ENCODE results near the gene GAK.

Gene GAK

DNA sequence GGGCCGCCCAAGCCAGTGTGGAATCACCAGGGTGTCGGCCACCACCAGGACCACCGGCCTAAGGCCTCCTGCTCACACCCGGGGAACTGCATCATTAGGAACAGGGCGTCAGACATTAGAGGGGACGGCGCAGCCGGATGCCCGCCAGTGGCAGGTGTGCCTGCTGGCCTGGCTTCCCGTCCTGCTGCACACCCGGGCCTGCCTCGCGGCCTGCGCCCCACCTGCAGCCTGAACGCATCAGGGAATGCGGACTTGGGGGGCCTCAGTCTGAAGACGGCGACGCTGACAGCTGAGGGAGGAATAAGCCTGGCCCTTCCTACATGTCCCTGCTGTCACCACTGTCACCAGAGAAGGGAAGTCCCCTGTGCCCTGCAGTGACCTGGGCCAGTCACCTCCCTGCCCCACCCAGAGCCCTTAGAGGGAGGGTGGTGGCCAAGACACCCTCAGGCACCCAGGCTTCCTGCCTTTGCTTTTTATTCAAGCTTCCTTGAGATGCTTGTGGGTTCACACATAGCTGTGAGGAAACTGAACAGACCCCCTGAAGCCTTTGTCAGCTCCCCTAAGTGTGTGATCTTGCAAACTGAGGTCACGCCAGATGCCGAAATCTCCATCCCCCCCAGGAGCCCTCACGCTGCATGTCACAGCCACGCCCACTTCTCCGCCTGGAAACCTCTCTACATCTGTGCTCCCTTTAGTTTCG lies 38.1 kb upstream of the GAK start:
- H3K9me3 ChIP-seq (ENCODE audit: control insufficient read depth in 1 of 2, low read length in 2 of 2) = no peaks in the 10 kb centered on the region
- H3K27ac ChIP-seq (ENCODE audit: low read depth, low read length) = no peak overlapping the region
- peak overlapping the region; percentile 26 to 41 for H3K9ac ChIP-seq (ENCODE audit: low read depth in 1 of 2, low read length in 2 of 2)
- H3K36me3 ChIP-seq (ENCODE audit: control insufficient read depth in 1 of 2, insufficient read depth in 2 of 2, low read length in 2 of 2) = peaks cover 0 to 19% of the 10 kb centered on the region in 2 donors
- H3K4me1 ChIP-seq (ENCODE audit: control insufficient read depth in 1 of 2, insufficient read depth in 2 of 2, low read length in 2 of 2) = peaks cover 18 to 30% of the 10 kb centered on the region in 2 donors
- no peaks in the 10 kb centered on the region for H3K27me3 ChIP-seq (ENCODE audit: control insufficient read depth in 1 of 2, insufficient read depth in 2 of 2, low read length in 2 of 2)
- H3K4me3 ChIP-seq (ENCODE audit: low read depth in 1 of 2, low read length in 2 of 2) = peak overlapping the region in 1 of 2 donors; percentile 57

DNA sequence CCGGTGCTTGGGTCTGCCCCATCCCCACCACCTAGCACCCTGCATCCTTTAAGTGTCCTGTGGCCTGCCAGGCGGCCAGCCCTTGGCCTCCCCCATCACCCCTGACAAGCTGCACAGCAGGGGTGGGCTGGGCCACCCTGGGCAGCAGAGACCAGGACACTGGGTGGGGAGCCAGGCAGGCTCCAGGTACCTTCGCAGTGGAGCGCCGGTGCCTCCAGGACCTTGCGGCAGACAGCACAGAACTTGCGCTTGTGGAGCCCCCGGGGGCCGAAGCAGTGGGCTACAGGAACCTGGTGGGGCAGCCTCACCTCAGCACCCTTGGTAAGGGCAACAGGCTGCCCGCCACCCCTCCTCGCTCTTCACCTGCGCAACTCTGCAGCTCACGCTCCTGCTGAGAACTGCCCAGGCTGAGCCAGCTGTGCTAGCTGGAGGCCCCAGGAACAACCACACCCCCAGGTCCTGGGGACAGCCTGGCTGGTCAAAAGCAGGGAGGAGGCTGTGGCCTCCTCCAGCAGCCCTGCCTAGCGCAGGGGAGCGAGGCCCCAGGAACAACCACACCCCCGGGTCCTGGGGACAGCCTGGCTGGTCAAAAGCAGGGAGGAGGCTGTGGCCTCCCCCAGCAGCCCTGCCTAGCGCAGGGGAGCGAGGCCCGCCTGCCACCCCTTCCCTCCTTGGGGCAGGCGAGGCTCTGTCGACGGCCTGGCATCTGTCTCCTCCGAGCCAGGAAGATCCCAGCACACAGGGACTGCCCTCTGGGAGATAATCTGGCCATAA lies 36.7 kb upstream of the GAK start:
- Histone ChIP-seq H3K4me3 (ENCODE audit: low read depth in 1 of 2, low read length in 2 of 2) (no peak overlapping the region), H3K4me1 (ENCODE audit: control insufficient read depth in 1 of 2, insufficient read depth in 2 of 2, low read length in 2 of 2) (peaks cover 18 to 30% of the 10 kb centered on the region in 2 donors), H3K27me3 (ENCODE audit: control insufficient read depth in 1 of 2, insufficient read depth in 2 of 2, low read length in 2 of 2) (no peaks in the 10 kb centered on the region), H3K27ac (ENCODE audit: low read depth, low read length) (no peak overlapping the region), H3K36me3 (ENCODE audit: control insufficient read depth in 1 of 2, insufficient read depth in 2 of 2, low read length in 2 of 2) (peaks cover 5 to 32% of the 10 kb centered on the region in 2 donors), H3K9me3 (ENCODE audit: control insufficient read depth in 1 of 2, low read length in 2 of 2) (no peaks in the 10 kb centered on the region), H3K9ac (ENCODE audit: low read depth in 1 of 2, low read length in 2 of 2) (no peak overlapping the region)

DNA sequence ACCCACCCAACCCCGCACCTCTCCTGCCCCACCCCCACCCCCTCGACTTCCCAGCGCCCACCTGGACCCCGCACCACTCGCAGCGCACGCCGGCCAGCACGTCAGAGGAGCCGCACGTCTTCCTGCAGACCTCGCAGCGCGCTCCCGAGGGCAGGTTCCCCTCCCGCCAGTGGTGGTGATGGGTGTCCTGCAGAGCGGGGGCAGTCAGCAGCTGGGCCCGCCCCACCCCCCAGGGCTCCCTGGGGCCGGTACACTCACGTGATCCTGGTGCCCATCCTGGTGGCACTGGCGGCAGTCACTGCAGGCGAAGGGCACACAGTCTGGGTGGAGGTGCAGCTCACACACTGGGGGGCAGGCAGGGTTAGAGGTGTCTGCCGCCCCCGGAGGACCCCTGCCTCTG lies 36.1 kb upstream of the GAK start:
- Histone ChIP-seq H3K9ac (ENCODE audit: low read depth in 1 of 2, low read length in 2 of 2) (no peak overlapping the region), H3K36me3 (ENCODE audit: control insufficient read depth in 1 of 2, insufficient read depth in 2 of 2, low read length in 2 of 2) (peaks cover 5 to 38% of the 10 kb centered on the region in 2 donors), H3K27me3 (ENCODE audit: control insufficient read depth in 1 of 2, insufficient read depth in 2 of 2, low read length in 2 of 2) (no peaks in the 10 kb centered on the region), H3K4me3 (ENCODE audit: low read depth in 1 of 2, low read length in 2 of 2) (no peak overlapping the region), H3K27ac (ENCODE audit: low read depth, low read length) (no peak overlapping the region), H3K4me1 (ENCODE audit: control insufficient read depth in 1 of 2, insufficient read depth in 2 of 2, low read length in 2 of 2) (peaks cover 18 to 30% of the 10 kb centered on the region in 2 donors), H3K9me3 (ENCODE audit: control insufficient read depth in 1 of 2, low read length in 2 of 2) (no peaks in the 10 kb centered on the region)

DNA sequence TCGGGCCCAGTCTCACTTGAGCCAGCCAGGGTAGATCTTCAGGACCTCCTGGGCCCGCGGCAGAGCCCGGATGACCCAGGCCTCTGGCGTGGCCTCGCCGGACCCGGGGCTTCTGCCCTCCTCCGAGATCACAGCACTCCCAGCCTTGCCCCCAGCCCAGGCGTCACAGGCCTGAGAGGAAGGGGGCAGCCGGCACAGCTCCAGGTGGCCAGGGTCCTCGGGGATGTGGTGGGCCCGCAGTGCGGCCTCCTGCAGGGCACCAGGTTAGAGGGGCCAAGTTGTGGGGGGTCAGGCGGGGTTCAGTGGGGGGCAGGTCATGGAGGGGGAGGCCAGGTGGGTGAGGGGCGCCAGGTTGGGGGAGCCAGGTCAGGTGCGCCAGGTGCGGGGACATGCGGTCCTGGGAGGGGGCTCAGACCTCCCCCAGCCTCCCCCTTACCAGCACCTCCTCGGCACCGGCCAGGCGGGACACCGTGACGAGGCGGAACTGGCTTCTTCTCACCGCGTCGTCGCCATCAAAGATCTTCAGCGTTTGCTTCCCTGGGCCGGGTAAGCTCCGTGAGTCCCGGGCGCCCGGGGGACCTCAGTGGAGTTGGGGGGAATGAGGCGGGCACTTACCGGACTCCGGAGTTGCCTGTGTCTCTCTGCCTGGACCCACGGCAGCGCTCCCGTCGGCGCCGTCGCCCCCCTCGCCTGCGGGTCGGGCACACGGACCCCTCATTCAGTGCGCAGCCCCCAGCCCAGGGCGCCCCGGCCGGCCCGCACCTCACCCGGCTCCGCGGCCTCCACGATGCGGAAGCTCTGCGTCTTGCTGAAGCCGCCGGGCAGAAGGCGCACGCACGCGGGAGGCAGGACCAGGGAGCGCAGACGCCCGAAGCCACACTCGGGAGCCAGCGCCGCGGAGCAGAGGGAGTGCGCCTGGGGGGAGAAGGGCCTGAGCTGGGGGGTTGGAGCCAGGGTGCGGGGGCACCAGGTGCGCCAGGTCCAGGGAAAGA lies 35.3 kb upstream of the GAK start:
- no peaks in the 10 kb centered on the region for H3K27me3 ChIP-seq (ENCODE audit: control insufficient read depth in 1 of 2, insufficient read depth in 2 of 2, low read length in 2 of 2)
- H3K9me3 ChIP-seq (ENCODE audit: control insufficient read depth in 1 of 2, low read length in 2 of 2) = no peaks in the 10 kb centered on the region
- peaks cover 18 to 26% of the 10 kb centered on the region in 2 donors for H3K4me1 ChIP-seq (ENCODE audit: control insufficient read depth in 1 of 2, insufficient read depth in 2 of 2, low read length in 2 of 2)
- no peak overlapping the region for H3K27ac ChIP-seq (ENCODE audit: low read depth, low read length)
- no peak overlapping the region for H3K9ac ChIP-seq (ENCODE audit: low read depth in 1 of 2, low read length in 2 of 2)
- peaks cover 5 to 46% of the 10 kb centered on the region in 2 donors for H3K36me3 ChIP-seq (ENCODE audit: control insufficient read depth in 1 of 2, insufficient read depth in 2 of 2, low read length in 2 of 2)
- no peak overlapping the region for H3K4me3 ChIP-seq (ENCODE audit: low read depth in 1 of 2, low read length in 2 of 2)

DNA sequence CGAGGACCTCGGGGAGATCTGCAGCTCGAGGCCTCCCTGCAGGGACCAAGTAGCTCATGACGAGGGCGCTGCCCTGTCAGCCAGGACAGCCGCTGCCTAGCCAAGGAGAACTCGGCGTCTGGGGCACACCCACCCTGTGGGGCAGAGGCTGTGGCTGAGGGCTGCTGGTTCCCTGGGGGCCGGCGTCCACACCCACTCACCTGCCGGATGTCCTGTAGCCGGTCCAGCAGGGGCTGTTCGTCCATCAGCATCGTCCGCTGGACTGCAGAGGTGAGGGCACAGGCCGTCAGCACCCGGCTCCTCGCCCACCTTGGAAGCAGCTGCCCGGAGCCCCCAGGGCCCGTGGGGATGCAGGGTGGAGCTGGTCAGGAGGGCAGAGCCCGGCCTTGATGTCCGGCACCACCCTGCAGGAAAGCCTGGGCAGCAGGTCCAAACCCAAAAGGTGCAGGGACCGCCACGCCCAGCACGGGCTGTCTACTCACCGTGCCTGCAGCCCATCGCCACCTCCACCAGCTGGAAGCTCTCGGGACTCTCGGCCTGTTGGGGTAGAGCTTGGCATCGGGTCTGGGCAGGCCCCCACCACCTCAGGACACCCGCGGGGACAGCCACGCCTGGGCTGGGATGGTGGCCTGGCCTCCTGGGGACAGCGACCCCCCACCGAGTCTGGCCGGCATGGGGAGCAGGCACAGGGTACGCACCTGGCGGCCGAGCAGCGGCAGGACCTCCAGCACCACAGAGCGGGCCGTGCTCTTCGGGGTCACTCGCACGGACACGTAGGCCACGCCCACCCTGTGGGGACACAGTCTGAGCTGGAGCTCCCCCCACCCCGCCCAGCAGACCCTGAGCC lies 34.4 kb upstream of the GAK start:
- H3K9ac ChIP-seq (ENCODE audit: low read depth in 1 of 2, low read length in 2 of 2) = no peak overlapping the region
- no peak overlapping the region for H3K27ac ChIP-seq (ENCODE audit: low read depth, low read length)
- H3K4me3 ChIP-seq (ENCODE audit: low read depth in 1 of 2, low read length in 2 of 2) = no peak overlapping the region
- peaks cover 10 to 17% of the 10 kb centered on the region in 2 donors for H3K4me1 ChIP-seq (ENCODE audit: control insufficient read depth in 1 of 2, insufficient read depth in 2 of 2, low read length in 2 of 2)
- no peaks in the 10 kb centered on the region for H3K9me3 ChIP-seq (ENCODE audit: control insufficient read depth in 1 of 2, low read length in 2 of 2)
- H3K36me3 ChIP-seq (ENCODE audit: control insufficient read depth in 1 of 2, insufficient read depth in 2 of 2, low read length in 2 of 2) = peaks cover 5 to 55% of the 10 kb centered on the region in 2 donors
- H3K27me3 ChIP-seq (ENCODE audit: control insufficient read depth in 1 of 2, insufficient read depth in 2 of 2, low read length in 2 of 2) = no peaks in the 10 kb centered on the region

DNA sequence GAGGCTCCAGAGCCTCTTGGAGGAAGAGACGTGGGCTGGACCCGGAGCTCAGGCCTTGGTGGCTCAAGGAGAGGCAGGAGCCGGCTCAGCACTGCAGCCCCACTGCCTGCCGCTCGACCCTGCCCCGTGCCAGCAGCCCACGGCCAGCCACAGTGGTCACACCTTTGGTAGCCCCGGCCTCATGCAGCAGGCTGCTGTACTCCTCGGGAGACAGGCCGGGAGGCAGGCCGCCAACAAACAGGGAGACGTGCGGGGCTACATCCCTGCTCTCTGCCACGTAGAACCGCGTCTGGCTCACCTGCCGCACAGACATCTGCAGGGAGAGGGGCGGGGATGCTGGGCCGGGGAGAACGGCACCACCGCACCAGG lies 33.6 kb upstream of the GAK start:
- peaks cover 5 to 59% of the 10 kb centered on the region in 2 donors for H3K36me3 ChIP-seq (ENCODE audit: control insufficient read depth in 1 of 2, insufficient read depth in 2 of 2, low read length in 2 of 2)
- no peaks in the 10 kb centered on the region for H3K27me3 ChIP-seq (ENCODE audit: control insufficient read depth in 1 of 2, insufficient read depth in 2 of 2, low read length in 2 of 2)
- H3K9ac ChIP-seq (ENCODE audit: low read depth in 1 of 2, low read length in 2 of 2) = no peak overlapping the region
- H3K27ac ChIP-seq (ENCODE audit: low read depth, low read length) = no peak overlapping the region
- no peak overlapping the region for H3K4me3 ChIP-seq (ENCODE audit: low read depth in 1 of 2, low read length in 2 of 2)
- no peaks in the 10 kb centered on the region for H3K9me3 ChIP-seq (ENCODE audit: control insufficient read depth in 1 of 2, low read length in 2 of 2)
- peaks cover 6 to 9% of the 10 kb centered on the region in 2 donors for H3K4me1 ChIP-seq (ENCODE audit: control insufficient read depth in 1 of 2, insufficient read depth in 2 of 2, low read length in 2 of 2)

DNA sequence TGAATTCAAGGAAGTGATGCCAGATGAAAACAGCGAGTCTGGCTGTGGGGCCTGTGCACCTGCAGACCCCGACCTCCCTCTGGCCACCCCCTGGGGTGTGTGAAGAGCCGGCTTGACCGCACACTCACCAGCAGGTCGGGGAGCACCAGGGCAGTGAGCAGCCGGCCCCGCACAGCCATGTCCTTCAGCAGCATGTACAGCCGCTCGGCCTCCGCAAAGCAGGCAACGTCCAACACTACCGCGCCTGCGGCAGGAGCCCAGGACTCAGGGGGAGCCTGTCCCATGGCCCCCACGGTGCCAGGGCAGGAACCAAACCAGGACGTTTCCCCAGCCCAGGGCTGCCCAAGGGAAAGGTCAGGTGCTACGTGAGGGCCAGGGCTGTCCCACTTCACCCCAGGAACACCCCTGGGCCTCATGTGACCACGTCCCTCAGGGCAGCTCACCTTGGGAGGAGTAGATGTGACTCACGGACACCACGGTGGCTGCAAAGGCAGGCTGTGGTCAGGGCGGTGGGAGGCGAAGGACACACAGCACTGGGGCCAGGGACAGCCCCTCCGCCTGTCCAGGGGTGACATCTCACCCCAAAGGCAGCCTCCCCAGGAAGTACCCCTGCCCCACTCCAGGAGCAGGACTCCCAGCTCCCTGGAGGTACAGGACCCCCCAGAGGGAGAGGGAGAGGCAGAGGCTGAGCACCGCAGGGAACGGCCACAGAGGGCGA lies 33.1 kb upstream of the GAK start:
- H3K36me3 ChIP-seq (ENCODE audit: control insufficient read depth in 1 of 2, insufficient read depth in 2 of 2, low read length in 2 of 2) = peaks cover 5 to 64% of the 10 kb centered on the region in 2 donors

DNA sequence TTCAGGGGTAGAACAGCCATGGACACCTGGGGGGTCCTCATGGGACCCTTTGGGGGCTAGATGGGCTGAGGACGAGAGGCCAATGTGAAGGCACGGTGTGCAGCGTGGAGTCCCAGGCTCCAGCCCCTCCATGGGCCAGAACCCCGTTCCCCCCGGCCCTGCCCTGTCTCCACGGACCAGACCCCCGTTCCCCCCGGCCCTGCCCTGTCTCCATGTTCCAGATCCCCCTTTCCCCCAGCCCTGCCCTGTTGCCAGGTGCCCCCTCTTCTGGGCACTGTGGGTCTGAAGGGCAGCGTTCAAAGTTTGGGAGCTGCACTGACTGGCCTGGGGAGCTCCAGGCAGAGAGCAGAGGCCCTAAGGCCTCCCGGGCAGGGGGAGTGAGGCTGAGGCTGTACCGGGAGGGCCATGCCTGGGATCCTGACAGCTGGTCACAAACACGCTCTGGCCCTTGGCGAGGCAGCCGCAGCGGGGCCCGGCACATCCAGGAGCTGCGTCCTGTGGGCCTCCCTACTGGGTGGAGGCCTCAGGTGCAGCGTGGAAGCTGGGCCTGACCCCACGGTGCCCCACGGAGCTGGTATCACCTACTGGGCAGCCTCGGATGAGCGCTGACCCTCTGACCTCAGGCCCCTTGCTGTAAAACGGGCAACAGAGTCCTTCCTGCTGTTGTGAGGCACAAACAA lies 32.4 kb upstream of the GAK start:
- Histone ChIP-seq H3K36me3 (ENCODE audit: control insufficient read depth in 1 of 2, insufficient read depth in 2 of 2, low read length in 2 of 2) (peaks cover 5 to 71% of the 10 kb centered on the region in 2 donors), H3K4me1 (ENCODE audit: control insufficient read depth in 1 of 2, insufficient read depth in 2 of 2, low read length in 2 of 2) (no peaks in the 10 kb centered on the region), H3K27ac (ENCODE audit: low read depth, low read length) (no peak overlapping the region), H3K4me3 (ENCODE audit: low read depth in 1 of 2, low read length in 2 of 2) (no peak overlapping the region), H3K9me3 (ENCODE audit: control insufficient read depth in 1 of 2, low read length in 2 of 2) (no peaks in the 10 kb centered on the region), H3K9ac (ENCODE audit: low read depth in 1 of 2, low read length in 2 of 2) (no peak overlapping the region), H3K27me3 (ENCODE audit: control insufficient read depth in 1 of 2, insufficient read depth in 2 of 2, low read length in 2 of 2) (no peaks in the 10 kb centered on the region)

More for the DNA sequence above, 33.1 kb upstream of the GAK start:
- Histone ChIP-seq H3K4me1 (ENCODE audit: control insufficient read depth in 1 of 2, insufficient read depth in 2 of 2, low read length in 2 of 2) (peaks cover under 1 to 4% of the 10 kb centered on the region in 2 donors), H3K9ac (ENCODE audit: low read depth in 1 of 2, low read length in 2 of 2) (no peak overlapping the region), H3K4me3 (ENCODE audit: low read depth in 1 of 2, low read length in 2 of 2) (no peak overlapping the region), H3K9me3 (ENCODE audit: control insufficient read depth in 1 of 2, low read length in 2 of 2) (no peaks in the 10 kb centered on the region), H3K27me3 (ENCODE audit: control insufficient read depth in 1 of 2, insufficient read depth in 2 of 2, low read length in 2 of 2) (no peaks in the 10 kb centered on the region), H3K27ac (ENCODE audit: low read depth, low read length) (no peak overlapping the region)

Data from duodenal mucosa (tissue), 2 donors.